Esophagus (tissue), 2 donors: ENCODE data around the gene TACR2. TPM values are rescaled to one million over a fixed set of nuclear protein-coding genes. Genes with fewer than 3 reads are reported as not detected.

ENCODE experiments used
- H3K27ac ChIP-seq, 2 donors: one replicate each; pipeline ENCODE4 v1.5.1; 2013; ENCODE audit warnings: low read depth in 2 of 2, mild to moderate bottlenecking in 2 of 2, inconsistent platforms in 1 of 2, low read length in 1 of 2, moderate library complexity in 1 of 2
- H3K27me3 ChIP-seq, 2 donors: one replicate each; pipeline ENCODE4 v1.6.1; 2013; ENCODE audit warnings: low read length in 2 of 2, control low read depth in 1 of 2, mild to moderate bottlenecking in 1 of 2; ENCODE audit not compliant: insufficient read depth in 2 of 2, control insufficient read depth in 1 of 2
- H3K36me3 ChIP-seq, 2 donors: one replicate each; pipeline ENCODE4 v1.6.1; 2013; ENCODE audit warnings: low read length in 1 of 2; ENCODE audit not compliant: control insufficient read depth in 2 of 2, insufficient read depth in 2 of 2
- H3K4me1 ChIP-seq, 2 donors: one replicate each; pipeline ENCODE4 v1.6.1; 2013; ENCODE audit warnings: low read length in 1 of 2; ENCODE audit not compliant: control insufficient read depth in 2 of 2, insufficient read depth in 2 of 2
- H3K4me3 ChIP-seq, 2 donors: one replicate each; pipeline ENCODE4 v1.5.1; 2013; ENCODE audit warnings: low read length in 2 of 2, mild to moderate bottlenecking in 2 of 2, low read depth in 1 of 2, moderate library complexity in 1 of 2
- H3K9me3 ChIP-seq, 2 donors: one replicate each; pipeline ENCODE4 v1.6.1; 2013; ENCODE audit warnings: mild to moderate bottlenecking in 2 of 2, low read depth in 1 of 2, low read length in 1 of 2, moderate library complexity in 1 of 2; ENCODE audit not compliant: control insufficient read depth in 2 of 2, insufficient read depth in 1 of 2
- WGBS, 2 donors: extraction: QIAGEN DNeasy Blood & Tissue Kit; methylation state at CpG; one replicate each; pipeline ENCODE4 v1.1.7; 2013; 5-methylcytosine and 5-hydroxymethylcytosine counted together
- polyA plus RNA-seq, 2 donors: library from polyadenylated mRNA; stranded (reverse); fragments of 200-250 nt; gene quantifications; one replicate each; pipeline ENCODE4 v1.2.3, GENCODE V29; 2013
- donor health status: healthy with polysubstance abuse.
- donor health status: Bipolar disorder and iron deficiency.

The TACR2 gene
- polyA plus RNA-seq, 2 donors: 5.8 to 9.6 TPM

DNA sequence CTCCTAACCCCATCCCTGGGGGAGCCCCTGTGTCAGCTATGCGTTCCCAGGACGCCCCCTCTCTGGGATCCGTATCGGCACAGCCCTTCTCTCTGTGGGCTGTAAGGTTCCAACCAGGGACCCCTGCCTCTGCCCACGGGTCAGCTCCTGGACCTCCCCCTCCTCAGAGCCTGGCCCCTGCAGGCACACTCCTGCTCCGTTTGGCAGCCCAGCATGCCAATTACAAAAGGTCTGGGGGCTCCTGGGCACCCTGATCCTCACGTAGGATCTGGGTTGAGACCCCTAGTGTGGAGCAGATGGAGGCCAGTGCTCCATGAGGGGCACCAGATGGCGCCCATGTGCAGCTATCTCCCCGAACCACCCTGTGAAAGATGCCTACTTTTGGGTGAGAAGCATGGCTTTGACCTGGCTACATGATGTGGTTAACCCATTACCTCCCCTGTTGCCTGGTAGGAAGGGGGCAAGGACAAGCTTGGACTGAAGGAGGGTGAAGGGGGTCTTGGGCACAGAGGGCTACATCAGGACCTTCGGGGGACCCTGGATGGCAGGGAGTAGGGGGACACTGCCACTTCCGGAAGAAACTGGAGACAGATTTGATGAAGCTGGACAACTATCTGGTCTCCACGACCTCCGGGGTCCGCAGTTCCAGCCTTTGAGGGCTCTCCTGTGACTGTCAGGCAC, 9.0 kb downstream of the TACR2 start:
- Histone ChIP-seq H3K27ac (peak overlapping the region; percentile 68 to 73), H3K4me3 (no peak overlapping the region)
- WGBS, 2 donors: 66 to 70% methylated on average over 14 of the region's 14 CpGs

DNA sequence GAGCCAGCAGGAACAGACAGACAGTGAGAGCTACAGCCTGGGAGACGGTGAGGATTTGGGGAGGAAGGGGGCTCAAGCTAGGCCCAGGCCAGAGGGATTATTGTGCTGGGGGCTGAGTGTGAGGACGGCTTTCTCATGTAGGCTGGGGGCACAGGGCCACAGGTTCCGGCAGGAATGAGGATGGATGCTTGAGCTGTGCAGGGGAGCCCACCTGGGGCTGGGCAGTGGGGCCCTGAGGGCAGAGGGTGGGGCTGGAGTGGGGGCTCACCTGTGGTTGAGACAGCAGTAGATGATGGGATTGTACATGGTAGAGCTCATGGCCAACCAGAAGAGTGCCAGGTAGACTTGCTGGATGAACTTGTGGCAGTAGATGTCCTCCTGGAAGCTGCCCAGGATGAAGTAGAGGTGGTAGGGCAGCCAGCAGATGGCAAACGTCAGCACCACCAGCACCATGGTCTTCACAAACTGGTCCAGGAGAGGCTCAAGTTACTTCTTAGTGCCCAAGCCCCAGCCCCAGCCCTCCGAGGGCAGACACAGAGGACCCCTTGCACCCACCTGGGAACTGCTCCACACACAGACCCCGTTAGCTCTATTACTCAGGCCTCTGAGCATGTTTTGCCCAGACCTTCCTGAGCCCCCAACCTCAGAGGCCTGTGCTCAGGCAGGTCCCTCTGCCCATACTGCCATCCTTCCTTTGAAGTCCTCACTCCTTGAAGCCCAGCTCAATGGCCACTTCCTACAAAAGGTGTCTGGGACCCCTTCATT, 9.7 kb downstream of the TACR2 start:
- WGBS, 2 donors: 66 to 68% methylated on average over 6 of the region's 6 CpGs
- no peaks in the 10 kb centered on the region for H3K27me3 ChIP-seq
- peaks cover 7 to 10% of the 10 kb centered on the region in 2 donors for H3K4me1 ChIP-seq
- no peak overlapping the region for H3K4me3 ChIP-seq
- H3K27ac ChIP-seq: peak overlapping the region; percentile 35 to 73
- no peaks in the 10 kb centered on the region for H3K9me3 ChIP-seq
- peaks cover 0 to 8% of the 10 kb centered on the region in 2 donors for H3K36me3 ChIP-seq

More for the DNA sequence above, 9.0 kb downstream of the TACR2 start:
- peaks cover 7 to 10% of the 10 kb centered on the region in 2 donors for H3K4me1 ChIP-seq
- H3K9me3 ChIP-seq: no peaks in the 10 kb centered on the region
- no peaks in the 10 kb centered on the region for H3K27me3 ChIP-seq
- H3K36me3 ChIP-seq: peaks cover 0 to 7% of the 10 kb centered on the region in 2 donors

DNA sequence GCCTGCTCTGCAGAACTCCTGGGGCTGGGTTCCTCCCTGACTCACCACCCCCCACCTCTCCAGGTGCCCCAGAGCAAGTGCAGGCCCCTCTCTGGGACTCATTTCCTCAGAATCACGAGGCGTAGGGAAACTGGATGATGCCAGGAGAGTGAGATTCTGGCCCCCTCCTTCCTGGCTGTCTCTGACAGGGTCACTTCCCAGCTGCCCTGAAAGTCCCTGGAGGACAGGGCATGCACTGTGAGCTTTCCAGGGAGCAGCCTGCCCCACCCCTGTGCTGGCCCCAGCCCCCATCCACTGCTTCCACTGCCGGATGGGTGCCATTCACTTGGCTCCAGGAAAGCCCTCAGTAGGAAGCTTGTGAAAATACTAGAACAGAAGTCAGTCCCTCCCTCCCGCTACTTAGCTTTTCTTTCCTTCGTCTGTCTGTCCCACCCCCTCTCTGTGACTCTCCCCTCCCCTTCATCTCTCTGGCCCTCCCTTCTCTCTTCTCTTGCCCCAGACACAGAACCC, 10.4 kb downstream of the TACR2 start:
- 28 to 31% methylated on average over 5 of the region's 5 CpGs for WGBS, 2 donors
- no peak overlapping the region for H3K4me3 ChIP-seq
- peak overlapping the region; percentile 35 to 73 for H3K27ac ChIP-seq
- H3K4me1 ChIP-seq: peaks cover 7 to 10% of the 10 kb centered on the region in 2 donors
- peaks cover 5 to 13% of the 10 kb centered on the region in 2 donors for H3K36me3 ChIP-seq
- H3K27me3 ChIP-seq: no peaks in the 10 kb centered on the region
- H3K9me3 ChIP-seq: no peaks in the 10 kb centered on the region

DNA sequence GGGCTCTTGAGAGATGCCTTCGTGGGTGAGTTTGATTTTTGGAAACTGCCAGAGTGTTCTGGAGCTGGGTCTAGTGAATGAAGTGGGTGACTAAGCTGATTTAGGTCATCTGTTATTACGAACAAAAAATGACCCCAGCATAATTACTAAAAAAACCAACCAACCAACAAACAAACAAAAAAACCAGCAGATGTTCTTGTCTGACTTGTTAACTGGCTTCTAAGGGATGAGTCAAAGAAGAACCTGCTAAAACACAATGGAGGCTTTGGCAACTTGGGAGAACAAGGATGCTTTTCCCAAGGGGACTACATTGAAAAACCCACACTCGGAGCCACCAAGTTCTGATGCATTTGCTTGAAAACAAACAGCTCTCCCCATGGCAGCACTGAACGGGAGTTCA, 11.5 kb downstream of the TACR2 start:
- no peaks in the 10 kb centered on the region for H3K27me3 ChIP-seq
- peaks cover 7% of the 10 kb centered on the region in 2 donors for H3K4me1 ChIP-seq
- peak overlapping the region in 1 of 2 donors; percentile 73 for H3K27ac ChIP-seq
- H3K9me3 ChIP-seq: no peaks in the 10 kb centered on the region
- peaks cover 11 to 24% of the 10 kb centered on the region in 2 donors for H3K36me3 ChIP-seq
- H3K4me3 ChIP-seq: no peak overlapping the region
- 52 to 62% methylated on average over 4 of the region's 4 CpGs for WGBS, 2 donors

DNA sequence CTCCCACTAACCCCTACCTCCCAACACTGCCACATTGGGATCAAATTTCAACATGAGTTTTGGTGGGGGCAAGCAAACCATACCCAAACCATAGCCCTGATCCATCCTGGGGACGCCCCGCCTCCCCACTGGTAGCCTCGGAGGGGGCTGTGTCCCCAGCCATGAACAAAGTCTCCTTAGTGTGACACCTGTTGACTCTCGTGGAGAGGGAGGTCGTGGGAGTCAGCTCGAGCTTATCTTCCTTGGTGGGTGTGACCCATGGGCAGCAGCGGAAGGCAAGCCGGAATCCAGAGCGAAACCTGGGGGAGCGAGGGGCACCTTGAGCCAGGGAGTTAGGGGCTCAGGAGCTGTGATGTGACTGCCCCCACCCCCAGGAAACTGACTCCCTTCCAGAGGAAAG, 11.9 kb downstream of the TACR2 start:
- Histone ChIP-seq H3K9me3 (no peaks in the 10 kb centered on the region), H3K4me3 (no peak overlapping the region), H3K27me3 (no peaks in the 10 kb centered on the region), H3K27ac (peak overlapping the region in 1 of 2 donors; percentile 57), H3K4me1 (peaks cover 7% of the 10 kb centered on the region in 2 donors), H3K36me3 (peaks cover 11 to 28% of the 10 kb centered on the region in 2 donors)
- WGBS, 2 donors: 85 to 89% methylated on average over 10 of the region's 10 CpGs

DNA sequence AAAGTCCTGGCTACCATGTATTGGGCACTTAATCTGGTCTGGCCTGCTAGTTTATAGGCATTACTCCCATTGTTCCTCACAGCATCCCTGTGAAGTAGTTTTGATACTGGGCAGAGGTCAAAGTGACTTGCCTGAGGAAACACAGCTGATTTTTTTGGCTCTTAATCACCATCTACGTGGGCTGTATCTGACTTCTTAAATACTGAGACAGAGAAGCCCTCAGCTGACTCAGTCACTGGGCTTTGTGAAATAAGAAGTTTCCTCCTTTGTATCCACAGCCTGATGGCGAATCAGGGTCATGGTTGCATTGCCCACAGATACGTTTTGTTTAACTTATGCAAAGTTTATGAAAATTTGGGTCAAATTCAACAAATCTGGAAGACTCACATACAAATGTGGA, 13.2 kb downstream of the TACR2 start:
- Histone ChIP-seq H3K4me3 (no peak overlapping the region), H3K36me3 (peaks cover 11 to 40% of the 10 kb centered on the region in 2 donors), H3K27me3 (no peaks in the 10 kb centered on the region), H3K27ac (no peak overlapping the region), H3K9me3 (no peaks in the 10 kb centered on the region), H3K4me1 (peaks cover 7% of the 10 kb centered on the region in 2 donors)
- WGBS, 2 donors: 56 to 62% methylated on average over 3 of the region's 3 CpGs

DNA sequence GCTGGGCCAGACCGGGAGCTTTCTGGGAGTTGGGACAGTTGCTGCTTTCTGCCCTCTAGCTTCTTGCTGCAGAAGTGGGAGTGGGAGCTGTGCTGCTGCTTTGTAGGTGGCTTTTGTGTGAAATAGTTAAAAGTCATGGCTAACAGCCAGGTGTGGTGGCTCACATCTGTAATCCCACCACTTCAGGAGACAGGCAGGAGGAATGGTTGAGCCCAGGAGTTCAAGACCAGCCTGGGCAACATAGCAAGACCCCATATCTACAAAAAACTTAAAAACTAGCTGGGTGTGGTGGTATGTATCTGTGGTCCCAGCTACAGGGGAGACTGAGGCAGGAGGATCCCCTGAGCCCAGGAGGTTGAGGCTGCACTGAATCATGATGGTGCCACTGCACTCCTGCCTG, 13.7 kb downstream of the TACR2 start:
- Histone ChIP-seq H3K27ac (peak overlapping the region; percentile 28 to 42), H3K4me3 (no peak overlapping the region), H3K36me3 (peaks cover 11 to 44% of the 10 kb centered on the region in 2 donors), H3K27me3 (no peaks in the 10 kb centered on the region), H3K4me1 (peaks cover 6 to 7% of the 10 kb centered on the region in 2 donors), H3K9me3 (no peaks in the 10 kb centered on the region)
- WGBS, 2 donors: 27 to 42% methylated on average over 1 of the region's 1 CpG

DNA sequence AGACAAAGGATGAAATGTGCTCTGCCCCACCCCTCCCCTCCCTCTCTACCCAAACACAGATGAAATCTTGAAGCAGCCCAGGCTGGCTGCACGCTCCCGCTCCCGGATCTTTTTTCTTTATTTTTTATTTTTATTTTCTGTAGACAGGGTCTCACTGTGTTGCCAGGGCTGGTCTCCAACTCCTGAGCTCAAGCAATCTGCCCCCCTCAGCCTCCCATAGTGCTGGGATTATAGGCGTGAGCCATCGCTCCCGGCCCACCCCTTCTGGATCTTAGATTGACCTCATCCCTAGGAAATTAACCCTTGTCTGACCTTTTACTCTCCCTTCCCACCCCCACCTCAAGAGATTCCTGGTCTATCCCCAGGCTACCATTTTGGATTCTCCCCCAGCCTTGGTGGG, 14.3 kb downstream of the TACR2 start:
- 74 to 79% methylated on average over 6 of the region's 6 CpGs for WGBS, 2 donors
- H3K9me3 ChIP-seq: no peaks in the 10 kb centered on the region
- H3K27me3 ChIP-seq: no peaks in the 10 kb centered on the region
- no peak overlapping the region for H3K4me3 ChIP-seq
- peaks cover 3 to 5% of the 10 kb centered on the region in 2 donors for H3K4me1 ChIP-seq
- H3K27ac ChIP-seq: peak overlapping the region in 1 of 2 donors; percentile 6
- peaks cover 11 to 44% of the 10 kb centered on the region in 2 donors for H3K36me3 ChIP-seq

DNA sequence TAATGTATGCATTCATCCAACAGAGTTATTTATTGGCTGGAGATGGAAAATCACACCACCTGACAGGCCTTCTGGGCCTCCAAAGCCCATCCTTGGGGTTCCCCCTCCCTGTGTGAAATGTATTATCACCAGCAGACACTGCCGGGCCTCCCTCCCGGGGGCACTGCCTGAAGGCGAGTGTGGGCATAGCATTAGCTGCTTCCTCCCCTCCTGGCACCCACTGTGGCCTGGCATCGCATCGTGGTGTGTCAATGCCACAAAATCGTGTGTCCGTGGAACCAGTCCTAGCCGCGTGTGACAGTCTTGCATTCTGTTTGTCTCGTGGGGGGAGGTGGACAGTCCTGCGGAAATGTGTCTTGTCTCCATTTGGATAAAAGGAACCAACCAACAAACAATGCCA, 15.3 kb downstream of the TACR2 start:
- Histone ChIP-seq H3K4me1 (peaks cover 0 to 2% of the 10 kb centered on the region in 2 donors), H3K27me3 (no peaks in the 10 kb centered on the region), H3K36me3 (peaks cover 11 to 47% of the 10 kb centered on the region in 2 donors), H3K27ac (no peak overlapping the region), H3K4me3 (no peak overlapping the region), H3K9me3 (no peaks in the 10 kb centered on the region)
- WGBS, 2 donors: 77 to 82% methylated on average over 11 of the region's 11 CpGs
